Right lobe of liver (tissue), 4 donors: ENCODE results near the gene LGI4.

ENCODE experiments used
- POLR2A ChIP-seq: fragments of 450-650 bp; IDR thresholded peaks from one replicate; pipeline ENCODE4 v1.6.1; 2017; ENCODE audit warnings: antibody characterized with exemption, mild to moderate bottlenecking
- TF ChIP-seq, protein P1 (sequence below), 4 donors: fragments of 200-600 bp in 3 of 4; fragments of 450-650 bp in 1 of 4; IDR thresholded peaks; one replicate each; pipeline versions ENCODE4 v1.5.1 to v1.8.0; 2016 to 2022; ENCODE audit warnings: antibody characterized with exemption in 4 of 4, mild to moderate bottlenecking in 2 of 4
- donor health status: DM: no; HTN: no; CAD: no.
- donor health status: DM: no; HTN: no; CAD: no.
- donor health status: DM: no; HTN: yes; CAD: no.

DNA sequence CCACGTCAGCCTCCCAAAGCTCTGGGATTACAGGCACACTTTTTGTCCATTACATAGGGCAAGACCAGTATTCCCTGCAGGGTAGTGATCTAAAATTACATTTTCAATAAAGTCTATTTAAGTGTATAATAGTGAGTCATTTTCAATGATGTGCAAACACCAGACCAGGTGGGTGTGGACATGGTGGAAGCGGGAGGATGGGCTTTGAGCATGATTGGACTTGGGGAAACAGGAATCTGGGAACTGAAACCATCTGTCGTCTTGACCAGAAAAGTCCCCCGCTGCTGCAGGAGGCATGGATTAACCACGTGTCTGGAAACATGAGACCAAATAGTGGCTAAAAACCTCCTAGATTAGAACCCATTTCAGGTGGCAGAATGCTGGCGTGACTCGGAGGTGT, 14.4 kb downstream of the LGI4 start:
- TF ChIP-seq, protein P1, sequence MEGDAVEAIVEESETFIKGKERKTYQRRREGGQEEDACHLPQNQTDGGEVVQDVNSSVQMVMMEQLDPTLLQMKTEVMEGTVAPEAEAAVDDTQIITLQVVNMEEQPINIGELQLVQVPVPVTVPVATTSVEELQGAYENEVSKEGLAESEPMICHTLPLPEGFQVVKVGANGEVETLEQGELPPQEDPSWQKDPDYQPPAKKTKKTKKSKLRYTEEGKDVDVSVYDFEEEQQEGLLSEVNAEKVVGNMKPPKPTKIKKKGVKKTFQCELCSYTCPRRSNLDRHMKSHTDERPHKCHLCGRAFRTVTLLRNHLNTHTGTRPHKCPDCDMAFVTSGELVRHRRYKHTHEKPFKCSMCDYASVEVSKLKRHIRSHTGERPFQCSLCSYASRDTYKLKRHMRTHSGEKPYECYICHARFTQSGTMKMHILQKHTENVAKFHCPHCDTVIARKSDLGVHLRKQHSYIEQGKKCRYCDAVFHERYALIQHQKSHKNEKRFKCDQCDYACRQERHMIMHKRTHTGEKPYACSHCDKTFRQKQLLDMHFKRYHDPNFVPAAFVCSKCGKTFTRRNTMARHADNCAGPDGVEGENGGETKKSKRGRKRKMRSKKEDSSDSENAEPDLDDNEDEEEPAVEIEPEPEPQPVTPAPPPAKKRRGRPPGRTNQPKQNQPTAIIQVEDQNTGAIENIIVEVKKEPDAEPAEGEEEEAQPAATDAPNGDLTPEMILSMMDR (IDR thresholded peaks at IDR 0.05) = no peak
- no peak for TF ChIP-seq POLR2A
